ENCODE measurements around the gene WDPCP.

DNA sequence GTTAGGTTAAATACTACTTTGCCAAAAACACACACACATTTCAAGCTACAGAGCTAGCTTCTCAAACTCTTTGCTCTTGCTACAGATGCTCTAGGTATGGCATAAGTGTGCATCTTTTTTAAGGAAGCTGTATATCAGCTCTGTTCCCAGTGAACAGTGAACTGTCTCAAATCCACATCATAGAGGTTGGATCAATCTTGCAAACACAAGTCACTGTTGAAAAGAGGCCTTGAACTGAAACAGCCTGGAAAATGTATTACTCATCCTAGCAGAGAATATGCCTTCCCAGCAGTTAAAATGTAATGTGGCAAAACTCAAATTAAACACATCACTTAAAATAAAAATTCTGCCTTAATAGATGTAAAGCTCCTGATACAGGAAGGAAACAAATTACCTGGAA, 151.8 kb downstream of the WDPCP start:
- TF ChIP-seq, protein P1, sequence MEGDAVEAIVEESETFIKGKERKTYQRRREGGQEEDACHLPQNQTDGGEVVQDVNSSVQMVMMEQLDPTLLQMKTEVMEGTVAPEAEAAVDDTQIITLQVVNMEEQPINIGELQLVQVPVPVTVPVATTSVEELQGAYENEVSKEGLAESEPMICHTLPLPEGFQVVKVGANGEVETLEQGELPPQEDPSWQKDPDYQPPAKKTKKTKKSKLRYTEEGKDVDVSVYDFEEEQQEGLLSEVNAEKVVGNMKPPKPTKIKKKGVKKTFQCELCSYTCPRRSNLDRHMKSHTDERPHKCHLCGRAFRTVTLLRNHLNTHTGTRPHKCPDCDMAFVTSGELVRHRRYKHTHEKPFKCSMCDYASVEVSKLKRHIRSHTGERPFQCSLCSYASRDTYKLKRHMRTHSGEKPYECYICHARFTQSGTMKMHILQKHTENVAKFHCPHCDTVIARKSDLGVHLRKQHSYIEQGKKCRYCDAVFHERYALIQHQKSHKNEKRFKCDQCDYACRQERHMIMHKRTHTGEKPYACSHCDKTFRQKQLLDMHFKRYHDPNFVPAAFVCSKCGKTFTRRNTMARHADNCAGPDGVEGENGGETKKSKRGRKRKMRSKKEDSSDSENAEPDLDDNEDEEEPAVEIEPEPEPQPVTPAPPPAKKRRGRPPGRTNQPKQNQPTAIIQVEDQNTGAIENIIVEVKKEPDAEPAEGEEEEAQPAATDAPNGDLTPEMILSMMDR (IDR thresholded peaks at IDR 0.05), result no peak
- no peak for TF ChIP-seq POLR2AphosphoS5 (IDR thresholded peaks at IDR 0.05)
